Astrocyte of the cerebellum (primary cell): Measurements from ENCODE around the gene CPAMD8.
"Not testable (repeated sequence)": the region's sequence is repeated elsewhere in the genome, so short reads cannot be mapped to it uniquely, and the experiment has no call there.

Source experiments
- DNase-seq: peaks from one replicate; pipeline ENCODE4 v3.0.0-alpha.2; 2011; ENCODE audit warnings: low read depth
- H3K4me3 ChIP-seq: 2 replicates; pipeline ENCODE4 v1.5.1; 2011; ENCODE audit warnings: mild to moderate bottlenecking, low read depth, low read length, moderate library complexity
- in situ Hi-C: cut with HindIII; loops from 2 replicates; pipeline ENCODE4 v1.10.0; 2017; ENCODE audit warnings: low sequenced_read_pairs
- TF ChIP-seq, protein P1 (sequence below): IDR thresholded peaks from 2 replicates; pipeline ENCODE4 v1.5.1; 2012; ENCODE audit warnings: low read length, low read depth, moderate library complexity, mild to moderate bottlenecking; ENCODE audit errors: missing control alignments

CPAMD8 gene

DNA sequence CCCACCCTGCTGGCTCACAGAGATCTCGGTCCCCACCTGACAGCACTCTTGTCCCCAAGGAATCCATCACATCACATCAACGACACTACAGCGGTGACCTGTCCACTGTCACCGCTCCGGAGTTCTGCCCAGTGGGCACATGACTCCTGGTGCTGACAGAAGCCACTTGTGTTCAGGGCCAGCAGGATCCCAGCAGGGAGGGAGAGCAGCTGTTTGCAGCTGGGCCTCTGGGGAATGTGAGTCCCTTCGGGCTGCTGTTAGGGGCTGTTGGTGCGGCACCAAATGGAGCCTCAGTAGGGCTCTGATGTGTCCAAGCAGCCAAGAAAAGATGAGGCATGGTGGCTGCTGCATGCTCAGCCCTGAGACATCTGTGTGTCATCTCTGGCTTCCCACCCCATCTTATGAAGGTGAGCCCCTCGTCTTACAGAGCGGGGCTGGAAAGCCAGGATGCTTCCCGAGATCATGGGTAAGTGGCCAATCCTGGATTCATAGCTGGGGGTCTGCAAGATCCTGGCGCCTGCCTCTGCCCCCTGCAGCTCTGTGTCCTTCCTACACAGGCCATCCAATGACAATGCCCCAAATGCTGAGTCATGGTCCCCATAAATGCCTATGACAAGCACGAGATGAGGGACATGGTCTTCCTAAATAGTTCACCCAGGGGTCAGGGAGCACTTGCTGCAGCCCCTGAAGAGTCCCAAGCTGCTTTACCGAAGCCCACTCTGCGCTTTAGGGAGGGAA lies 81.8 kb downstream of the CPAMD8 start:
- DNase-seq = no peak
- in situ Hi-C loops = no loop called here

DNA sequence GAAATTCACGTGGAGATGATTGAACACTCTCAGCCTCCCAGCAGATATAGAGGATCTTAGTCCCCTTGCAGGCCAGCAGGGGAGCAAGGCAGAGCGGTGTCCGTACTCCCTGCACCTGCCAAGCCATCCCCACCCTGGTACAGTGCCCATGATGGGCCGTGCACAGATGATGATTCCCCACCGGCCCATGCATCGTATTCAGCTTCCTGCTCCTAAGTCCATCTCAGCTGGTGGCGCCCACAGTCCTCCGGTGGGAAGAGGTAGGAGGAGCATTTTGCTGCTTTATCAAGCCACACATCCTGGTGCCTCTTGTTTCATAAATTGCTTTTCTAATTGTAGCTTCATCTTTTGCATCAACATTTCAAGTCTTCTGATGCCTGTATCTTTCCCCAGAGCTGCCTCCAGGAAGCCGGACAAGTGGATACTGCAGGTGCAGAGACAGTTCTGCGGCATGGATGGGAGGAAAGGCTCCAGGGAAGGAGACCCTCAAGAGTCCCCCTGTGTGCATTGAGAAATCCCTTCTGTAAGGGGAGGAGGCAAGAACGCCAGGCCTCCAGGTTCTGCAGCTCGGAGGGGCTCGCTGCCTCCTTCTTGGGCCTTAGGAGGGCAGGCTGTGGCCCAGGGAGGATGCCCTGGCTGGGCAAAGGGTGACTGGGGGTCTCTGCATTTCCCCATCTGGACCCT lies 82.5 kb downstream of the CPAMD8 start:
- TF ChIP-seq, protein P1, sequence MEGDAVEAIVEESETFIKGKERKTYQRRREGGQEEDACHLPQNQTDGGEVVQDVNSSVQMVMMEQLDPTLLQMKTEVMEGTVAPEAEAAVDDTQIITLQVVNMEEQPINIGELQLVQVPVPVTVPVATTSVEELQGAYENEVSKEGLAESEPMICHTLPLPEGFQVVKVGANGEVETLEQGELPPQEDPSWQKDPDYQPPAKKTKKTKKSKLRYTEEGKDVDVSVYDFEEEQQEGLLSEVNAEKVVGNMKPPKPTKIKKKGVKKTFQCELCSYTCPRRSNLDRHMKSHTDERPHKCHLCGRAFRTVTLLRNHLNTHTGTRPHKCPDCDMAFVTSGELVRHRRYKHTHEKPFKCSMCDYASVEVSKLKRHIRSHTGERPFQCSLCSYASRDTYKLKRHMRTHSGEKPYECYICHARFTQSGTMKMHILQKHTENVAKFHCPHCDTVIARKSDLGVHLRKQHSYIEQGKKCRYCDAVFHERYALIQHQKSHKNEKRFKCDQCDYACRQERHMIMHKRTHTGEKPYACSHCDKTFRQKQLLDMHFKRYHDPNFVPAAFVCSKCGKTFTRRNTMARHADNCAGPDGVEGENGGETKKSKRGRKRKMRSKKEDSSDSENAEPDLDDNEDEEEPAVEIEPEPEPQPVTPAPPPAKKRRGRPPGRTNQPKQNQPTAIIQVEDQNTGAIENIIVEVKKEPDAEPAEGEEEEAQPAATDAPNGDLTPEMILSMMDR = no peak
- H3K4me3 ChIP-seq = no peak overlapping the region
- in situ Hi-C loops = no loop called here
- DNase-seq = no peak

More for the DNA sequence above, 81.8 kb downstream of the CPAMD8 start:
- H3K4me3 ChIP-seq = no peak overlapping the region
- TF ChIP-seq, protein P1 = no peak

DNA sequence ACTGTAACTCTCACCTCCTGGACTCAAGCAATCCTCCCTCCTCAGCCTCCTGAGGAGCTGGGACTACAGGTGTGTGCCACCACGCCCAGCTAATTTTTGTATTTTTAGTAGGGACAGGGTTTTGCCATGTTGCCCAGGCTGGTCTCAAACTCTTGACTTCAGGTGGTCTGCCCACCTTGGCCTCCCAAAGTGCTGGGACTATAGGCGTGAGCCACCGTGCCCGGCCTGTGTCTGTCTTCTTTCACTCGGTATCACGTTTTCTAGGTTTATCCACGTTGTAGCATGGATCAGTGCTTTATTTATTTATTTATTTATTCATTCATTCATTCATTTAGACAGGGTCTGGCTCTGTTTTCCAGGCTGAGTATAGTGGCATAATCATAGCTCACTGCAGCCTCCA lies 83.5 kb downstream of the CPAMD8 start:
- H3K4me3 ChIP-seq, DNase-seq, in situ Hi-C loops: not testable (repeated sequence)

DNA sequence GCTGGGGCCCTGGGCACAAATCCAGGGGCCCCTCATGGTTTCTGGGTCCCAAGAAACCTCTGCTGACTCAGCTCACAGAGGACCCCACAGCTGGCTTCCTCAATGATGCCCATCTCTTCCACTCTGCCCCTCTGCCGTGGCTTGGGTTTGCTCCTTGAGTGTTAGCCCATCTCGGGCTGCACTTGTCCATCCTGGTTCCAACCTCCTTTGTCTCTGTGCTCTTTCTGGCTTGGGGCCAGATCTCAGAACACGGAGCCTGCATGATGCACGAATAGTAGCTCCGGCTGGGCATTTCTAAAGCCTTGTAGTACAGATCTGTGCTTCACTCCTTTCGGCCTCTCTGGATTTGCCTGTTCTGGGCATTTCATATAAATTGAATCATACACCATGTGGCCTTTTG lies 84.0 kb downstream of the CPAMD8 start:
- TF ChIP-seq, protein P1 = no peak
- no peak overlapping the region for H3K4me3 ChIP-seq
- DNase-seq = no peak
- in situ Hi-C loops = no loop called here

DNA sequence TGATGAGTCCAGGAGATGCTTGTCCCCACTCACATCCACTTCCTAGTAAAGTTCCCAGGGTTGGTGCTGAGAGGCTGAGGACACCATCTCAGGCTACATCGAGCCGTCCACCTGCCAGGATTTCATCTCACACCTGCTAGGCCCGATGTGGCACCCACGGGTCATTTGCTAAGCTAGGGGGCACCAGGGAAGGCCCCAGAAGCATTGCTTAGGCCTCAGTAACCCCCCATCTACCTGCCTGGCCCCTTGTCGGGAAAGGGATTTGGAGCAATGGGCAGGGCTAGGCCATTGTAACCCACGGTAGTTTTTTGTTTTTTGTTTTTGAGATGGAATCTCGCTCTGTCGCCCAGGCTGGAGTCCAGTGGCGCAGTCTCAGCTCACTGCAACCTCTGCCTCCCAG lies 86.0 kb downstream of the CPAMD8 start:
- TF ChIP-seq, protein P1 = no peak
- DNase-seq = no peak
- no peak overlapping the region for H3K4me3 ChIP-seq
- in situ Hi-C loops = no loop called here

DNA sequence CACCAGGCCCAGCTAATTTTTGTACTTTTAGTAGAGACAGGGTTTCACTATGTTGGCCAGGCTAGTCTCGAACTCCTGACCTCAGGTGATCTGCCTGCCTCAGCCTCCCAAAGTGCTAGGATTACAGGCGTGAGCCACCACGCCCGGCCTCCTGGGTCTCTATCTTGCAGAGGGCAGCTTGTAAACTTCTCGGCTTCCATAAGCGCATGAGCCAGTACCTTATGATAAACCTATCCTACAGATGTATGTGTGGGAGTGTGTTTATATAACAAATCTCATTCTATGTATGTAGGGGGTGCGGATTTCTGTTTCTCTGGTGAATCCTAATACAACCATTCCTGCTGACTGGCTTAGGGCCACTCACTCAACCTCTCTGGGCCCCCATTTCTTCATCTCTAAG lies 86.5 kb downstream of the CPAMD8 start:
- in situ Hi-C loops, DNase-seq, H3K4me3 ChIP-seq: not testable (repeated sequence)

DNA sequence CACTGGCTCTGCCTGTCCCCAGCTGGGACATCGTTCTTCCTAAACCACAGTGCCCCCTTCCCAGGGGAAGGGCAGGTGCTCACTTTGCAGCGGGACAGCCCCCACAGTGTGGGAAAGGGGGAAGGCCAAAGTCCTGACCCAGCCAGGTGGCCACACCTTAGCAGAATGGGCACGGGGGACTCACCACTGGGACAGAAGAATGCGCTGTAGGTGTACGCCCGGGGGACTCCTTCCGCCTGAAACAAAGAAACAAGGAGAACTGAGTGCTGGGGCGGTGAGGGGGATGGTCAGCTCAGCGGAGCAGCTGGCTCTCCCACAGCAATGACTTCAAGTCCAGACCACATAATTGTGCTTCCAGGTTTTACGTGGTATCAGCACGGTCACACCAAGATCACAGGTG lies 88.4 kb downstream of the CPAMD8 start:
- in situ Hi-C loops = no loop called here
- H3K4me3 ChIP-seq = no peak overlapping the region
- DNase-seq = no peak
- TF ChIP-seq, protein P1 = no peak

DNA sequence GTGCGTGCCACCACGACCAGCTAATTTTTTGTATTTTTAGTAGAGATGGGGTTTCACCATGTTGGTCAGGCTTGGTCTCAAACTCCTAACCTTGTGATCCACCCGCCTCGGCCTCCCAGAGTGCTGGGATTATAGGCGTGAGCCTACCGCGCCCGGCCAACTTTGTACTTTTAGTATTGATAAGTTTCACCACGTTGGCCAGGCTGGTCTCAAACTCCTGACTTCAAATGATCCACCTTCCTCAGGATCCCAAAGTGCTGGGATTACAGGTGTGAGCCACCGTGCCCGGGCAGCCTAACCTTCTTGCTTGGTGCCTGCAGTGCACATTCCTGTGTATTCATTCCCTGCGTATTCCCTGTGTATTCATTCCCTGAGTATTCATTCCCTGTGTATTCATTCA lies 88.8 kb downstream of the CPAMD8 start:
- H3K4me3 ChIP-seq, in situ Hi-C loops, DNase-seq: not testable (repeated sequence)
